ENCODE results near the gene ARHGAP44.

Gene ARHGAP44

GRCh38 chr17:12857592-12857991 lies 68.3 kb downstream of the ARHGAP44 start:
- Histone ChIP-seq H3K27ac (ENCODE audit: low read length) (no peak overlapping the region), H3K4me1 (ENCODE audit: insufficient read depth, low read length) (no peaks in the 10 kb centered on the region)
- ATAC-seq (ENCODE audit: insufficient read depth, low read depth): no peak

DNA sequence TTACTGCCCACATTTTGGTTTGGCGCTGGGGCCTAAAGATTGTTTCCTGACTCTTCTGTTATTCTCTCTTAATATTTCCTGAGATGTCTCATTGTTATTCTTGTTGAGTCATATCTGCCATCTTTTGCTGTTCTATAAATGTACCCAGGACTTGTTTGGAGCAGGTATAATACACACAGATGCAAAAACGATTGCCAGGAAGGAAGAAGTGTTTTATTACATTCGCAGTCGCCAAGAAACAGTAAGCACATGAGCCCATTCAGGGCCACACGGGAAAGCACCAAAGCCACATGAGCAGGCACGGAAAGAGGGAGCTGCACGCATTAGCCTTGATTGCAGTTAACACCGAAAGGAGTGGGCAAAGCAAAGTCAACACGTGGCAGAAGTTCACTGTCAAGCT lies 70.2 kb downstream of the ARHGAP44 start:
- H3K27me3 ChIP-seq (ENCODE audit: insufficient read depth, low read length, poor library complexity): no peaks in the 10 kb centered on the region
- DNase-seq (no peak), ATAC-seq (ENCODE audit: insufficient read depth, low read depth) (no peak)
- no peaks in the 10 kb centered on the region for H4K20me1 ChIP-seq (ENCODE audit: insufficient read depth, low read length)
- TF ChIP-seq, protein P1, sequence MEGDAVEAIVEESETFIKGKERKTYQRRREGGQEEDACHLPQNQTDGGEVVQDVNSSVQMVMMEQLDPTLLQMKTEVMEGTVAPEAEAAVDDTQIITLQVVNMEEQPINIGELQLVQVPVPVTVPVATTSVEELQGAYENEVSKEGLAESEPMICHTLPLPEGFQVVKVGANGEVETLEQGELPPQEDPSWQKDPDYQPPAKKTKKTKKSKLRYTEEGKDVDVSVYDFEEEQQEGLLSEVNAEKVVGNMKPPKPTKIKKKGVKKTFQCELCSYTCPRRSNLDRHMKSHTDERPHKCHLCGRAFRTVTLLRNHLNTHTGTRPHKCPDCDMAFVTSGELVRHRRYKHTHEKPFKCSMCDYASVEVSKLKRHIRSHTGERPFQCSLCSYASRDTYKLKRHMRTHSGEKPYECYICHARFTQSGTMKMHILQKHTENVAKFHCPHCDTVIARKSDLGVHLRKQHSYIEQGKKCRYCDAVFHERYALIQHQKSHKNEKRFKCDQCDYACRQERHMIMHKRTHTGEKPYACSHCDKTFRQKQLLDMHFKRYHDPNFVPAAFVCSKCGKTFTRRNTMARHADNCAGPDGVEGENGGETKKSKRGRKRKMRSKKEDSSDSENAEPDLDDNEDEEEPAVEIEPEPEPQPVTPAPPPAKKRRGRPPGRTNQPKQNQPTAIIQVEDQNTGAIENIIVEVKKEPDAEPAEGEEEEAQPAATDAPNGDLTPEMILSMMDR (IDR thresholded peaks at IDR 0.05; ENCODE audit: borderline replicate concordance, extremely low read depth, low read length, poor library complexity, severe bottlenecking): no peak
- TF ChIP-seq EZH2 (IDR thresholded peaks at IDR 0.05; ENCODE audit: borderline replicate concordance, low read depth, low read length, severe bottlenecking): no peak
- H3K36me3 ChIP-seq (ENCODE audit: insufficient read depth, low read length): no peaks in the 10 kb centered on the region
- H2AFZ ChIP-seq (ENCODE audit: low read depth, low read length): no peak overlapping the region
- H3K4me3 ChIP-seq (ENCODE audit: low read depth in 1 of 2, low read length in 2 of 2): no peak overlapping the region
- H3K9ac ChIP-seq (ENCODE audit: low read depth, low read length): no peak overlapping the region
- H3K4me1 ChIP-seq (ENCODE audit: insufficient read depth, low read length): no peaks in the 10 kb centered on the region
- H3K9me3 ChIP-seq (ENCODE audit: insufficient read depth, low read length, severe bottlenecking): peaks cover 4% of the 10 kb centered on the region
- H3K79me2 ChIP-seq (ENCODE audit: insufficient read depth, low read length): no peaks in the 10 kb centered on the region
- H3K4me2 ChIP-seq (ENCODE audit: insufficient read depth, low read length): no peak overlapping the region
- H3K27ac ChIP-seq (ENCODE audit: low read length): no peak overlapping the region

More at GRCh38 chr17:12857592-12857991, 68.3 kb downstream of the ARHGAP44 start:
- Histone ChIP-seq H3K36me3 (ENCODE audit: insufficient read depth, low read length) (no peaks in the 10 kb centered on the region), H3K4me2 (ENCODE audit: insufficient read depth, low read length) (no peak overlapping the region), H4K20me1 (ENCODE audit: insufficient read depth, low read length) (no peaks in the 10 kb centered on the region), H3K9ac (ENCODE audit: low read depth, low read length) (no peak overlapping the region), H3K9me3 (ENCODE audit: insufficient read depth, low read length, severe bottlenecking) (peaks cover 7% of the 10 kb centered on the region), H3K4me3 (ENCODE audit: low read depth in 1 of 2, low read length in 2 of 2) (no peak overlapping the region), H2AFZ (ENCODE audit: low read depth, low read length) (no peak overlapping the region), H3K27me3 (ENCODE audit: insufficient read depth, low read length, poor library complexity) (no peaks in the 10 kb centered on the region), H3K79me2 (ENCODE audit: insufficient read depth, low read length) (no peaks in the 10 kb centered on the region)
- no peak for TF ChIP-seq EZH2 (IDR thresholded peaks at IDR 0.05; ENCODE audit: borderline replicate concordance, low read depth, low read length, severe bottlenecking)
- TF ChIP-seq, protein P1 (IDR thresholded peaks at IDR 0.05; ENCODE audit: borderline replicate concordance, extremely low read depth, low read length, poor library complexity, severe bottlenecking): no peak
- no peak for DNase-seq

GRCh38 chr17:12865769-12866168 lies 76.5 kb downstream of the ARHGAP44 start:
- no peaks in the 10 kb centered on the region for H4K20me1 ChIP-seq (ENCODE audit: insufficient read depth, low read length)
- H3K4me3 ChIP-seq (ENCODE audit: low read depth in 1 of 2, low read length in 2 of 2): no peak overlapping the region
- no peak for ATAC-seq (ENCODE audit: insufficient read depth, low read depth)
- H3K4me1 ChIP-seq (ENCODE audit: insufficient read depth, low read length): no peaks in the 10 kb centered on the region
- no peak for DNase-seq
- no peaks in the 10 kb centered on the region for H3K27me3 ChIP-seq (ENCODE audit: insufficient read depth, low read length, poor library complexity)
- TF ChIP-seq, protein P1 (IDR thresholded peaks at IDR 0.05; ENCODE audit: borderline replicate concordance, extremely low read depth, low read length, poor library complexity, severe bottlenecking): no peak
- no peak for TF ChIP-seq EZH2 (IDR thresholded peaks at IDR 0.05; ENCODE audit: borderline replicate concordance, low read depth, low read length, severe bottlenecking)
- H3K9ac ChIP-seq (ENCODE audit: low read depth, low read length): no peak overlapping the region
- no peak overlapping the region for H3K27ac ChIP-seq (ENCODE audit: low read length)
- H3K79me2 ChIP-seq (ENCODE audit: insufficient read depth, low read length): no peaks in the 10 kb centered on the region
- H2AFZ ChIP-seq (ENCODE audit: low read depth, low read length): no peak overlapping the region
- H3K9me3 ChIP-seq (ENCODE audit: insufficient read depth, low read length, severe bottlenecking): no peaks in the 10 kb centered on the region
- H3K36me3 ChIP-seq (ENCODE audit: insufficient read depth, low read length): no peaks in the 10 kb centered on the region
- H3K4me2 ChIP-seq (ENCODE audit: insufficient read depth, low read length): no peak overlapping the region

- no peak overlapping the region for H3K4me2 ChIP-seq (ENCODE audit: insufficient read depth, low read length)
- no peak overlapping the region for H3K27ac ChIP-seq (ENCODE audit: low read length)
- H3K9me3 ChIP-seq (ENCODE audit: insufficient read depth, low read length, severe bottlenecking): no peaks in the 10 kb centered on the region
- H4K20me1 ChIP-seq (ENCODE audit: insufficient read depth, low read length): no peaks in the 10 kb centered on the region
- ATAC-seq (ENCODE audit: insufficient read depth, low read depth) (no peak), DNase-seq (no peak)
- no peaks in the 10 kb centered on the region for H3K36me3 ChIP-seq (ENCODE audit: insufficient read depth, low read length)
- no peaks in the 10 kb centered on the region for H3K27me3 ChIP-seq (ENCODE audit: insufficient read depth, low read length, poor library complexity)
- no peak overlapping the region for H3K4me3 ChIP-seq (ENCODE audit: low read depth in 1 of 2, low read length in 2 of 2)
- no peak overlapping the region for H2AFZ ChIP-seq (ENCODE audit: low read depth, low read length)
- no peak overlapping the region for H3K9ac ChIP-seq (ENCODE audit: low read depth, low read length)
- no peak for TF ChIP-seq EZH2 (IDR thresholded peaks at IDR 0.05; ENCODE audit: borderline replicate concordance, low read depth, low read length, severe bottlenecking)
- TF ChIP-seq, protein P1 (IDR thresholded peaks at IDR 0.05; ENCODE audit: borderline replicate concordance, extremely low read depth, low read length, poor library complexity, severe bottlenecking): no peak
- no peaks in the 10 kb centered on the region for H3K4me1 ChIP-seq (ENCODE audit: insufficient read depth, low read length)
- no peaks in the 10 kb centered on the region for H3K79me2 ChIP-seq (ENCODE audit: insufficient read depth, low read length)
Measured at GRCh38 chr17:12866244-12866643, 76.9 kb downstream of the ARHGAP44 start.
